PC-9 (cell line): Measurements from ENCODE around the gene ETV1. TPM values are rescaled to one million over a fixed set of nuclear protein-coding genes. Genes with fewer than 3 reads are reported as not detected.

Source experiments
- BruUV-seq: library from RNA; stranded (reverse); fragments of 400-500 nt; replicated peaks from 2 replicates; lab custom pipeline; 2021; lab: Mats Ljungman, UMichigan
- CTCF ChIA-PET: fragments of 300-600 bp; sonication (Branson Sonifier 250); formaldehyde crosslinking; loops from one replicate; lab custom pipeline; 2022; ENCODE audit warnings: antibody characterized with exemption; lab: Charles Lee
- POLR2A ChIA-PET: fragments of 300-600 bp; sonication (Branson Sonifier 250); formaldehyde crosslinking; loops from one replicate; lab custom pipeline; 2022; ENCODE audit warnings: antibody characterized with exemption; ENCODE audit not compliant: unreplicated experiment; lab: Charles Lee
- DNase-seq, 2 experiments: peaks; one replicate each; pipeline versions ENCODE4 v3.0.0 to v3.0.0-alpha.2; 2015 to 2022; ENCODE audit warnings: mixed read lengths in 1 of 2
- H2AFZ ChIP-seq: fragments of 200-600 bp; sonication (generic); 2 replicates; pipeline ENCODE4 v1.8.1; 2017; ENCODE audit warnings: antibody characterized with exemption
- H3F3A ChIP-seq: fragments of 200-600 bp; sonication (generic); 2 replicates; pipeline ENCODE4 v1.8.1; 2017; ENCODE audit warnings: antibody characterized with exemption, mild to moderate bottlenecking, low read depth; ENCODE audit not compliant: insufficient read depth
- H3K27ac ChIP-seq: fragments of 200-600 bp; sonication (generic); 2 replicates; pipeline ENCODE4 v1.6.1; 2016; ENCODE audit warnings: mixed run types
- H3K27me3 ChIP-seq: fragments of 200-600 bp; sonication (generic); 2 replicates; pipeline ENCODE4 v1.6.1; 2016; ENCODE audit warnings: low read depth, mixed run types; ENCODE audit not compliant: insufficient read depth
- H3K36me3 ChIP-seq: fragments of 200-600 bp; sonication (generic); 2 replicates; pipeline ENCODE4 v1.6.1; 2016; ENCODE audit warnings: low read depth, mixed run types
- H3K4me1 ChIP-seq: fragments of 200-600 bp; sonication (generic); replicated peaks from 2 replicates; pipeline ENCODE4 v1.6.1; 2016; ENCODE audit warnings: mixed run types; ENCODE audit not compliant: insufficient read depth
- H3K4me2 ChIP-seq: fragments of 200-600 bp; sonication (generic); 2 replicates; pipeline ENCODE4 v1.6.1; 2017; ENCODE audit warnings: mixed run types
- H3K4me3 ChIP-seq: fragments of 200-600 bp; sonication (generic); 2 replicates; pipeline ENCODE4 v1.6.1; 2016; ENCODE audit warnings: mixed run types
- H3K79me2 ChIP-seq: fragments of 200-600 bp; sonication (generic); 2 replicates; pipeline ENCODE4 v1.6.1; 2017; ENCODE audit warnings: low read depth, mixed run types
- H3K9me2 ChIP-seq: fragments of 200-600 bp; sonication (generic); 2 replicates; pipeline ENCODE4 v1.8.1; 2017; ENCODE audit warnings: mild to moderate bottlenecking; ENCODE audit not compliant: insufficient read depth
- H3K9me3 ChIP-seq: fragments of 200-600 bp; sonication (generic); 2 replicates; pipeline ENCODE4 v1.8.1; 2016; ENCODE audit warnings: low read depth; ENCODE audit not compliant: insufficient read depth
- H4K20me1 ChIP-seq: fragments of 200-600 bp; sonication (generic); 2 replicates; pipeline ENCODE4 v1.8.1; 2017; ENCODE audit not compliant: insufficient read depth
- EZH2 ChIP-seq: fragments of 200-600 bp; sonication (generic); IDR thresholded peaks from 2 replicates; pipeline ENCODE4 v1.8.0; 2017; ENCODE audit warnings: antibody characterized with exemption, low read depth
- intact Hi-C: fragments of 100-400 bp; cut with micrococcal nuclease; formaldehyde crosslinking; loops from one replicate; pipeline ENCODE4 v1.10.0; 2022; ENCODE audit not compliant: unreplicated experiment
- total RNA-seq: library from RNA; stranded (reverse); gene quantifications from 2 replicates; pipeline ENCODE4 v1.2.3, GENCODE V29; 2021
- TF ChIP-seq, protein P1 (sequence below): fragments of 200-600 bp; sonication (generic); conservative IDR thresholded peaks from 2 replicates; pipeline ENCODE4 v1.6.1; 2017; ENCODE audit warnings: mixed run types, antibody characterized with exemption, mild to moderate bottlenecking, moderate library complexity

The ETV1 gene
- total RNA-seq, 1 experiment from 2014 or later: 9.0 TPM

DNA sequence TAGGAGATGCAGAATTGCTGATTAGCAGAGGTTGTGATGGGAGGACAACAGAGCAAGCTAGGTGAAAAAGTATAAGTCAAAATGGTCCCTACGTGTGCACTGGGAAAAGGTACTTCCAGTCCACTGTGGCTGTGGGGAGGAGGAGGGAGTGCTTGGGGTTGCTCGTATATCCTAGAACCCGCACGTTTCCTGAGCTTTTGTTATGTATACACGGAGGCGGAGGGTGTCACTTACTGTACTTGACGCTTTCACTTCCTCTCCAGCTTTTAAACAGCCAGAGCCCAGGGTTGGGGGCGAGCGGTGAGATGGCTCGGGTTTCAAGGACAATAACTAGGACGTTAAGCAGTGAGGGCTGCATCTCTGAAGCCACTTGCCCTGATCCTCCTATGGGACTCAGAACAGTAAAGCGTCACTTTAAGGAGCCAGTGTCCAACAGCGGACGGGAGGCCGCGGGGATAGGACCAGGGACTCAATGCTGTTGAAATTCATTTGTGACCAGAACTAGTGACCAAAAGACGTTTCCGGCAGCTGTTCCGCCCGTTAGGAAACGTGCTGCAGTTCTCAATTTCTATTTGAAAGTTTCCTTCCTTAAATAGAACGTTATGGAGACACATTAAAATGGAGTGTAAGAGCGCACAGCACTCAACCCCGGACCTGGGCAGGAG is 985 bp upstream of the ETV1 start:
- DNase-seq: peak; percentile 53 to 57
- Histone ChIP-seq H3K9me2 (no peaks in the 10 kb centered on the region), H3F3A (peaks cover 7% of the 10 kb centered on the region; the same call in 1 of the 2 replicates), H3K27me3 (no peaks in the 10 kb centered on the region), H3K36me3 (no peaks in the 10 kb centered on the region), H2AFZ (peak overlapping the region; percentile 90), H3K9me3 (no peaks in the 10 kb centered on the region), H3K4me1 (peaks cover 20% of the 10 kb centered on the region), H4K20me1 (no peaks in the 10 kb centered on the region), H3K4me2 (peak overlapping the region; percentile 95), H3K4me3 (peak overlapping the region; percentile 59), H3K27ac (peak overlapping the region; percentile 13; the same call in 1 of the 2 replicates), H3K79me2 (no peaks in the 10 kb centered on the region)
- intact Hi-C loops: loop anchor here (2.0 kb wide), 3 partner anchors 248 to 468 kb away; no protein-coding TSS in a partner anchor
- BruUV-seq: TSS peak; percentile 91
- TF ChIP-seq, protein P1, sequence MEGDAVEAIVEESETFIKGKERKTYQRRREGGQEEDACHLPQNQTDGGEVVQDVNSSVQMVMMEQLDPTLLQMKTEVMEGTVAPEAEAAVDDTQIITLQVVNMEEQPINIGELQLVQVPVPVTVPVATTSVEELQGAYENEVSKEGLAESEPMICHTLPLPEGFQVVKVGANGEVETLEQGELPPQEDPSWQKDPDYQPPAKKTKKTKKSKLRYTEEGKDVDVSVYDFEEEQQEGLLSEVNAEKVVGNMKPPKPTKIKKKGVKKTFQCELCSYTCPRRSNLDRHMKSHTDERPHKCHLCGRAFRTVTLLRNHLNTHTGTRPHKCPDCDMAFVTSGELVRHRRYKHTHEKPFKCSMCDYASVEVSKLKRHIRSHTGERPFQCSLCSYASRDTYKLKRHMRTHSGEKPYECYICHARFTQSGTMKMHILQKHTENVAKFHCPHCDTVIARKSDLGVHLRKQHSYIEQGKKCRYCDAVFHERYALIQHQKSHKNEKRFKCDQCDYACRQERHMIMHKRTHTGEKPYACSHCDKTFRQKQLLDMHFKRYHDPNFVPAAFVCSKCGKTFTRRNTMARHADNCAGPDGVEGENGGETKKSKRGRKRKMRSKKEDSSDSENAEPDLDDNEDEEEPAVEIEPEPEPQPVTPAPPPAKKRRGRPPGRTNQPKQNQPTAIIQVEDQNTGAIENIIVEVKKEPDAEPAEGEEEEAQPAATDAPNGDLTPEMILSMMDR: no peak
- no peak for TF ChIP-seq EZH2
- CTCF ChIA-PET: interaction anchor here (0.6 to 2.1 kb wide), 2 partner anchors 248 to 701 kb away, joined by 8 to 10 read pairs; no protein-coding TSS in a partner anchor
- POLR2A ChIA-PET: interaction anchor here (0.6 to 1.4 kb wide), 3 partner anchors 9 to 177 kb away, joined by 3 to 9 read pairs (median 3); no protein-coding TSS in a partner anchor

DNA sequence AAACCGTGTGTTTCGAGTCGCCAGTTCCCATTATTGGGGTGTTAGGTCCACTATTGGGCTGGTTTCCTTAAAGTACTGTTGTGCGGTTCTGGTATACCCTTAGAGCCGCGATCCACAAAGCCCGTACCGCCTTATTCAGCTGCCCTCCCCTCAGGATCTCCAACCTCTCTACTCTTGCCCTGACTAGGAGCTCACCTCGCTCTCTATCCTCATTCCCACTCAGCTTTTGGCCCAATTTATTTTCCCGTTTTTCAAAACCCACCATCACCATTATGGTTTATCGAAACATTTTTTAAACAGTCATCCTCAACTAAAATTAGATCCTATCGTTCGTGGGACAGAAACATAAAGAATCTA is 461 bp upstream of the ETV1 start:
- peaks cover 7% of the 10 kb centered on the region; the same call in 1 of the 2 replicates for H3F3A ChIP-seq
- peaks cover 20% of the 10 kb centered on the region for H3K4me1 ChIP-seq
- H3K4me3 ChIP-seq: peak overlapping the region; percentile 59
- H2AFZ ChIP-seq: peak overlapping the region; percentile 90
- H3K36me3 ChIP-seq: no peaks in the 10 kb centered on the region
- H3K4me2 ChIP-seq: peak overlapping the region; percentile 95
- no peaks in the 10 kb centered on the region for H3K27me3 ChIP-seq
- no peaks in the 10 kb centered on the region for H3K9me2 ChIP-seq
- no peaks in the 10 kb centered on the region for H3K79me2 ChIP-seq
- no peak overlapping the region for H3K27ac ChIP-seq
- BruUV-seq: no TSS peak
- H3K9me3 ChIP-seq: no peaks in the 10 kb centered on the region
- CTCF ChIA-PET: interaction anchor here (2.1 kb wide), 1 partner anchor 248 kb away, joined by 8 read pairs; no protein-coding TSS in a partner anchor
- H4K20me1 ChIP-seq: no peaks in the 10 kb centered on the region
- intact Hi-C loops: loop anchor here (2.0 to 10.0 kb wide), 4 partner anchors 135 to 469 kb away; no protein-coding TSS in a partner anchor
- TF ChIP-seq, protein P1: no peak
- TF ChIP-seq EZH2: no peak
- DNase-seq: no peak
- POLR2A ChIA-PET: interaction anchor here (0.7 to 1.4 kb wide), 2 partner anchors 9 to 70 kb away, joined by 3 read pairs; no protein-coding TSS in a partner anchor

DNA sequence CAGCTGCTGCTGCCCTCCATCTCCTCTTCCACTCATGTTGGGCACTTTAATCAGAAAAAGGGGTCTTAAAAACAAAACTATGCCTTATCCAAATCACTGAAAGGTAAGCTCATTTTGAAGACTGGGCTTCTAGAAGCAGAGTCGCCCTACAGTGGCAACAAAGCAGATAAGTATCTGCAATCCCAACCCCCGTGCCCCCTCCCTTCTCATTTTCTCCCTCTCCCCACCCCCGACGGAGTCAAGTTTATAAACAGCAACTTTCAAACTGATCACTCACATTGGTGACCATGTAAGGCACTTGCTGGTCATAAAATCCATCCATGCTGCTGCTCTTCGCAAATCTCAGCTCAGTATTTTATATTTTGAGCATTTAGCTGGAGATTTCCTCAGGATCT is 738 bp downstream of the ETV1 start:
- Histone ChIP-seq H2AFZ (peak overlapping the region; percentile 90), H4K20me1 (no peaks in the 10 kb centered on the region), H3K36me3 (no peaks in the 10 kb centered on the region), H3K4me3 (peak overlapping the region; percentile 59), H3K27me3 (no peaks in the 10 kb centered on the region), H3K9me3 (no peaks in the 10 kb centered on the region), H3K4me2 (peak overlapping the region; percentile 95), H3F3A (peaks cover 7% of the 10 kb centered on the region; the same call in 1 of the 2 replicates), H3K27ac (no peak overlapping the region), H3K9me2 (no peaks in the 10 kb centered on the region), H3K4me1 (peaks cover 20% of the 10 kb centered on the region), H3K79me2 (no peaks in the 10 kb centered on the region)
- DNase-seq: no peak
- ChIA-PET POLR2A (no interaction called here), CTCF (interaction anchor here (0.9 to 2.1 kb wide), 3 partner anchors 69 to 246 kb away, joined by 3 to 8 read pairs (median 6); no protein-coding TSS in a partner anchor)
- TF ChIP-seq, protein P1: no peak
- no peak for TF ChIP-seq EZH2
- BruUV-seq: no TSS peak
- intact Hi-C loops: loop anchor here (10.0 kb wide), 1 partner anchor 134 kb away; no protein-coding TSS in a partner anchor
